Astrocyte of the spinal cord (primary cell): Measurements from ENCODE around the gene ANKRD49.

Experiments used
- DNase-seq: peaks from one replicate; pipeline ENCODE4 v3.0.0; 2011; ENCODE audit warnings: low read depth, low spot score
- H3K4me3 ChIP-seq: 2 replicates; pipeline ENCODE4 v1.5.1; 2011; ENCODE audit warnings: low read depth, mild to moderate bottlenecking, low read length, moderate library complexity
- CTCF ChIP-seq: IDR thresholded peaks from 2 replicates; pipeline ENCODE4 v1.5.1; 2012; ENCODE audit warnings: low read depth, mild to moderate bottlenecking, low read length, inconsistent platforms
- in situ Hi-C: cut with HindIII; loops from 2 replicates; pipeline ENCODE4 v1.10.0; 2017; ENCODE audit warnings: low sequenced_read_pairs

The ANKRD49 gene

GRCh38 chr11:94546886-94547285, 53.1 kb downstream of the ANKRD49 start:
- DNase-seq = no peak
- TF ChIP-seq CTCF = no peak
- H3K4me3 ChIP-seq = no peak overlapping the region
- in situ Hi-C loops = no loop called here

- no peak overlapping the region for H3K4me3 ChIP-seq
- no peak for DNase-seq
- no peak for TF ChIP-seq CTCF
- in situ Hi-C loops = no loop called here
Measured at GRCh38 chr11:94549146-94549545, 55.4 kb downstream of the ANKRD49 start.
